ENCODE results near the gene ARID5B.

GRCh38 chr10:62095181-62096122 is 194.0 kb downstream of the ARID5B start:
- TF ChIP-seq TAF1 (IDR thresholded peaks at IDR 0.05; ENCODE audit: borderline replicate concordance, insufficient read depth, low read length) = no peak
- TF ChIP-seq POLR2AphosphoS5 (IDR thresholded peaks at IDR 0.05; ENCODE audit: low read depth, low read length) = no peak
- TF ChIP-seq, protein P1, sequence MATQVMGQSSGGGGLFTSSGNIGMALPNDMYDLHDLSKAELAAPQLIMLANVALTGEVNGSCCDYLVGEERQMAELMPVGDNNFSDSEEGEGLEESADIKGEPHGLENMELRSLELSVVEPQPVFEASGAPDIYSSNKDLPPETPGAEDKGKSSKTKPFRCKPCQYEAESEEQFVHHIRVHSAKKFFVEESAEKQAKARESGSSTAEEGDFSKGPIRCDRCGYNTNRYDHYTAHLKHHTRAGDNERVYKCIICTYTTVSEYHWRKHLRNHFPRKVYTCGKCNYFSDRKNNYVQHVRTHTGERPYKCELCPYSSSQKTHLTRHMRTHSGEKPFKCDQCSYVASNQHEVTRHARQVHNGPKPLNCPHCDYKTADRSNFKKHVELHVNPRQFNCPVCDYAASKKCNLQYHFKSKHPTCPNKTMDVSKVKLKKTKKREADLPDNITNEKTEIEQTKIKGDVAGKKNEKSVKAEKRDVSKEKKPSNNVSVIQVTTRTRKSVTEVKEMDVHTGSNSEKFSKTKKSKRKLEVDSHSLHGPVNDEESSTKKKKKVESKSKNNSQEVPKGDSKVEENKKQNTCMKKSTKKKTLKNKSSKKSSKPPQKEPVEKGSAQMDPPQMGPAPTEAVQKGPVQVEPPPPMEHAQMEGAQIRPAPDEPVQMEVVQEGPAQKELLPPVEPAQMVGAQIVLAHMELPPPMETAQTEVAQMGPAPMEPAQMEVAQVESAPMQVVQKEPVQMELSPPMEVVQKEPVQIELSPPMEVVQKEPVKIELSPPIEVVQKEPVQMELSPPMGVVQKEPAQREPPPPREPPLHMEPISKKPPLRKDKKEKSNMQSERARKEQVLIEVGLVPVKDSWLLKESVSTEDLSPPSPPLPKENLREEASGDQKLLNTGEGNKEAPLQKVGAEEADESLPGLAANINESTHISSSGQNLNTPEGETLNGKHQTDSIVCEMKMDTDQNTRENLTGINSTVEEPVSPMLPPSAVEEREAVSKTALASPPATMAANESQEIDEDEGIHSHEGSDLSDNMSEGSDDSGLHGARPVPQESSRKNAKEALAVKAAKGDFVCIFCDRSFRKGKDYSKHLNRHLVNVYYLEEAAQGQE (IDR thresholded peaks at IDR 0.05; ENCODE audit: insufficient read depth in 1 of 2, low read depth in 2 of 2, low read length in 2 of 2) = no peak
- no peak for TF ChIP-seq SIN3A (IDR thresholded peaks at IDR 0.05; ENCODE audit: borderline replicate concordance, insufficient read depth, low read length)
- TF ChIP-seq FOXP2 (optimal IDR thresholded peaks at IDR 0.05; ENCODE audit: borderline replicate concordance, extremely low read depth, extremely low read length, insufficient read depth) = no peak

All from PFSK-1 (cell line).